Esophagus muscularis mucosa (tissue), 4 donors: ENCODE measurements around the gene BRAT1. TPM values are rescaled to one million over a fixed set of nuclear protein-coding genes. Genes with fewer than 3 reads are reported as not detected.

Experiments used
- DNase-seq: peaks from one replicate; pipeline ENCODE4 v3.0.0-alpha.2; 2017; ENCODE audit errors: extremely low spot score
- H3K27ac ChIP-seq, 4 donors: fragments of 200-600 bp; sonication (generic); replicated peaks in 1 of 4; 1 replicate in 3 of 4; 2 replicates in 1 of 4; pipeline ENCODE4 v1.5.1; 2016 to 2019; ENCODE audit warnings: mild to moderate bottlenecking in 1 of 4
- H3K27me3 ChIP-seq, 4 donors: fragments of 200-600 bp; sonication (generic); one replicate each; pipeline versions ENCODE4 v1.5.1 to v1.6.0; 2016 to 2019
- H3K36me3 ChIP-seq, 4 donors: fragments of 200-600 bp; sonication (generic); one replicate each; pipeline ENCODE4 v1.5.1; 2016 to 2019
- H3K4me1 ChIP-seq, 4 donors: fragments of 200-600 bp; sonication (generic); one replicate each; pipeline ENCODE4 v1.5.1; 2016 to 2019
- H3K4me3 ChIP-seq, 4 donors: fragments of 200-600 bp; sonication (generic); 1 replicate in 2 of 4; 2 replicates in 2 of 4; pipeline ENCODE4 v1.5.1; 2016 to 2019; ENCODE audit warnings: mild to moderate bottlenecking in 4 of 4, moderate library complexity in 1 of 4
- H3K9me3 ChIP-seq, 4 donors: fragments of 200-600 bp; sonication (generic); 1 replicate in 3 of 4; 2 replicates in 1 of 4; pipeline ENCODE4 v1.5.1; 2016 to 2019
- EP300 ChIP-seq: sonication (generic); formaldehyde crosslinking; IDR thresholded peaks from one replicate; pipeline ENCODE4 v1.6.1; 2017; ENCODE audit warnings: antibody characterized with exemption
- POLR2A ChIP-seq: fragments of 450-650 bp; IDR thresholded peaks from one replicate; pipeline ENCODE4 v1.6.1; 2017; ENCODE audit warnings: antibody characterized with exemption, moderate library complexity, mild to moderate bottlenecking, low read depth
- POLR2AphosphoS5 ChIP-seq, 2 donors: sonication (generic); formaldehyde crosslinking; IDR thresholded peaks; one replicate each; pipeline ENCODE4 v1.6.1; 2017; ENCODE audit warnings: antibody characterized with exemption in 2 of 2
- WGBS: methylation state at CpG from one replicate; pipeline ENCODE4 v1.1.5; 2018; 5-methylcytosine and 5-hydroxymethylcytosine counted together
- intact Hi-C: fragments of 100-400 bp; cut with DNase I; formaldehyde crosslinking; loops from one replicate; pipeline ENCODE4 v1.15.1; 2023
- total RNA-seq, 4 donors: library from RNA; depleted of rRNA; stranded (reverse); fragments of >200 nt; gene quantifications; one replicate each; pipeline versions ENCODE4 v1.1.0 to v1.2.1, GENCODE V29; 2016
- TF ChIP-seq, protein P1 (sequence below), 3 experiments: fragments of 200-600 bp in 2 of 3; fragments of 450-650 bp in 1 of 3; sonication (generic) in 2 of 3; IDR thresholded peaks; one replicate each; pipeline ENCODE4 v1.5.1; 2017 to 2019; ENCODE audit warnings: antibody characterized with exemption in 3 of 3, mild to moderate bottlenecking in 2 of 3, moderate library complexity in 1 of 3

BRAT1 gene
- total RNA-seq, 4 donors from 2014 or later = 22.0 to 43.8 (median 32.7) TPM

- no peak overlapping the region for H3K27ac ChIP-seq
- peaks cover 0 to 25% (median 0%) of the 10 kb centered on the region in 4 donors for H3K27me3 ChIP-seq
- H3K4me1 ChIP-seq = peaks cover 24 to 40% (median 29%) of the 10 kb centered on the region in 4 donors
- H3K36me3 ChIP-seq = no peaks in the 10 kb centered on the region
- TF ChIP-seq EP300 = no peak
- TF ChIP-seq POLR2A = no peak
- TF ChIP-seq, protein P1, sequence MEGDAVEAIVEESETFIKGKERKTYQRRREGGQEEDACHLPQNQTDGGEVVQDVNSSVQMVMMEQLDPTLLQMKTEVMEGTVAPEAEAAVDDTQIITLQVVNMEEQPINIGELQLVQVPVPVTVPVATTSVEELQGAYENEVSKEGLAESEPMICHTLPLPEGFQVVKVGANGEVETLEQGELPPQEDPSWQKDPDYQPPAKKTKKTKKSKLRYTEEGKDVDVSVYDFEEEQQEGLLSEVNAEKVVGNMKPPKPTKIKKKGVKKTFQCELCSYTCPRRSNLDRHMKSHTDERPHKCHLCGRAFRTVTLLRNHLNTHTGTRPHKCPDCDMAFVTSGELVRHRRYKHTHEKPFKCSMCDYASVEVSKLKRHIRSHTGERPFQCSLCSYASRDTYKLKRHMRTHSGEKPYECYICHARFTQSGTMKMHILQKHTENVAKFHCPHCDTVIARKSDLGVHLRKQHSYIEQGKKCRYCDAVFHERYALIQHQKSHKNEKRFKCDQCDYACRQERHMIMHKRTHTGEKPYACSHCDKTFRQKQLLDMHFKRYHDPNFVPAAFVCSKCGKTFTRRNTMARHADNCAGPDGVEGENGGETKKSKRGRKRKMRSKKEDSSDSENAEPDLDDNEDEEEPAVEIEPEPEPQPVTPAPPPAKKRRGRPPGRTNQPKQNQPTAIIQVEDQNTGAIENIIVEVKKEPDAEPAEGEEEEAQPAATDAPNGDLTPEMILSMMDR (IDR thresholded peaks at IDR 0.05) = no peak
- TF ChIP-seq POLR2AphosphoS5 (IDR thresholded peaks at IDR 0.05) = no peak
- WGBS = 90% methylated on average over 10 of the region's 14 CpGs
- intact Hi-C loops = no loop called here
- no peaks in the 10 kb centered on the region for H3K9me3 ChIP-seq
- H3K4me3 ChIP-seq = no peak overlapping the region
- no peak for DNase-seq
Measured at GRCh38 chr7:2505401-2505800, 49.9 kb downstream of the BRAT1 start.

DNA sequence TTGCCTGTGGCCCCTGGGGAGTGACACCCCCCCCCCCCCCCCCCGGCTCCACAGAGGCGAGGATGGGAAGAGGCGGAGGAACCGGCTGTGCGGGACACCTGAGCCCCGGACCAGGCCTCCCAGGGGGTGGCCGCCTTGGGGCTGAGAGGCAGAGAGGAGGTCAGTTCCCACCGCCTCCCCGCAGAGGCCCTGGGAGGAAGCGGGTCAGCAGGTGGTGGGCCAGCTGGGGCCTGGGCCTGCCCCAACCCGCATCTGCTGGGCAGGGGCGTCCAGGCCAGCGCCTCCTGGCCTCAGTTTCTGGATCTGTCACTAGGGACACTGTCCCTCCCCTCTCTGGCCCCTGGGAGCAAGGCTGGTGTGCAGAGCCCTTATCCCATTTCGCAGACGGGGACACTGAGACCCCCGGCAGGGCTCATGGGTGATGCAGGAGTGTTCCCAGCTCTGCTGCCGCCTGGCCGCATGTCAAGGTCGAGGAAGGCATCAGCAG is 50.4 kb downstream of the BRAT1 start:
- no peaks in the 10 kb centered on the region for H3K36me3 ChIP-seq
- peaks cover 21 to 36% (median 25%) of the 10 kb centered on the region in 4 donors for H3K4me1 ChIP-seq
- no peaks in the 10 kb centered on the region for H3K9me3 ChIP-seq
- DNase-seq = no peak
- 81% methylated on average over 5 of the region's 19 CpGs for WGBS
- TF ChIP-seq EP300 = no peak
- no peak for TF ChIP-seq POLR2A
- TF ChIP-seq POLR2AphosphoS5 (IDR thresholded peaks at IDR 0.05) = no peak
- TF ChIP-seq, protein P1 (IDR thresholded peaks at IDR 0.05) = no peak
- intact Hi-C loops = no loop called here
- no peak overlapping the region for H3K4me3 ChIP-seq
- no peak overlapping the region for H3K27ac ChIP-seq
- peaks cover 0 to 30% (median 0%) of the 10 kb centered on the region in 4 donors for H3K27me3 ChIP-seq

DNA sequence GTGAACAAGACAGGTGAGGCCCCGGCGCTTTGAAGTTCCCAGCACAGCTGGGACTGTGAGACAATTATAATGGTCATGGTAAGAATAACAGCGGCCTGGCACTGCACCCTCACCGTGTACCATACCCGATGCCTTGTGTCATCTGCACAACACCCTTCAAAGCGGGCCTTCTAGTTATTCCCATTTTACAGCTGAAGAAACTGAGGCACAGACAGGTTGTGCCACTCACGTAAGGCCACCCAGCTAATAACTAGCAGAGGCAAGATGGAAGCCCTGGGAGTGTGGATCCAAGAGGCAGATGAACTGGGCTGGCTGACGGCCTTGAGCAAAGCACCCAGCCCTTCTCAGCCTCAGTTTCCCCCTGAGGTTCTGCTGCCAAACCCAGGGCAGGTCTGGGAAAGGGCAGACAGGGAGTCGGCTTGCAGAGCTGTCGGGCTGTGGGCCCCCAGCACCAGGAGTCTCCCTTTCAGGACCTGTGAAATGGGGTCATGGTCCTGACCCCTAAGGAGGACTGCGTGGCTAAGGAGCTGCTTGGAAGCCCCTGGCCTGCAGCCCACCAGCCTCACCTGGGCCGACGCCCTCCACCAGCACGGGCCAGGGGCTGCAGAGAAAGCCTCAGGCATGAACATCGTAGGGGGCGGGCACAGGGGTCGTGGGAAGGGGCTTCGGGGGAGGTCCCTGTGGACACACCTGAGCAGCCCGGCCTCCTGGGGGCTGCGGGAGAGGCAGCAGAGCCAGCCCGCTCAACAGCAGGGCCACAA is 51.0 kb downstream of the BRAT1 start:
- no peak overlapping the region for H3K27ac ChIP-seq
- no peaks in the 10 kb centered on the region for H3K36me3 ChIP-seq
- DNase-seq = no peak
- no peaks in the 10 kb centered on the region for H3K9me3 ChIP-seq
- peaks cover 19 to 29% (median 19%) of the 10 kb centered on the region in 4 donors for H3K4me1 ChIP-seq
- TF ChIP-seq EP300 = no peak
- no peak for TF ChIP-seq POLR2AphosphoS5 (IDR thresholded peaks at IDR 0.05)
- no peak for TF ChIP-seq POLR2A
- TF ChIP-seq, protein P1 (IDR thresholded peaks at IDR 0.05) = no peak
- no peak overlapping the region for H3K4me3 ChIP-seq
- intact Hi-C loops = no loop called here
- 94% methylated on average over 9 of the region's 21 CpGs for WGBS
- H3K27me3 ChIP-seq = peaks cover 0 to 30% (median 0%) of the 10 kb centered on the region in 4 donors

GRCh38 chr7:2503056-2503941 is 52.0 kb downstream of the BRAT1 start:
- Histone ChIP-seq H3K4me3 (no peak overlapping the region), H3K27me3 (peaks cover 0 to 38% (median 0%) of the 10 kb centered on the region in 4 donors), H3K27ac (no peak overlapping the region), H3K4me1 (peaks cover 9 to 22% (median 9%) of the 10 kb centered on the region in 4 donors), H3K9me3 (no peaks in the 10 kb centered on the region), H3K36me3 (no peaks in the 10 kb centered on the region)
- no peak for DNase-seq
- intact Hi-C loops = no loop called here
- 76% methylated on average over 10 of the region's 25 CpGs for WGBS
- TF ChIP-seq, protein P1 (IDR thresholded peaks at IDR 0.05) = no peak
- TF ChIP-seq EP300 = no peak
- no peak for TF ChIP-seq POLR2A
- no peak for TF ChIP-seq POLR2AphosphoS5 (IDR thresholded peaks at IDR 0.05)
